Measurements from ENCODE around the gene TTC16.

Gene TTC16

GRCh38 chr9:127722055-127722745 lies 6.3 kb downstream of the TTC16 start:
- no peak for DNase-seq

- DNase-seq, result no peak
These were observed 7.1 kb downstream of the TTC16 start for GRCh38 chr9:127723013-127723412.

GRCh38 chr9:127723444-127723843 lies 7.6 kb downstream of the TTC16 start:
- no peak for DNase-seq

DNA sequence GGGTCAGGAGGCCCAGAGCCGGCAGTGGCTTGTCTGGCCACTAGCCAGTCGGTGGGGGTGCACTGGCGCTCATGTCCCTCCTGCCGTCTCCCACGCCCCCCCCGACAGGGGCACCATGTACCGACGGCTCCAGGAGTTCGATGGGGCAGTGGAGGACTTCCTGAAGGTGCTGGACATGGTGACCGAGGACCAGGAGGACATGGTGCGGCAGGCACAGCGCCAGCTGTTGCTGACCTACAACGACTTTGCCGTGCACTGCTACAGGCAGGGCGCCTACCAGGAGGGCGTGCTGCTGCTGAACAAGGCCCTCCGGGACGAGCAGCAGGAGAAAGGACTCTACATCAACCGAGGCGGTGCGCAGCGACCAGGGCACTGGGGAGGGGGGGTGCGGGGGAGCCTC lies 8.1 kb downstream of the TTC16 start:
- no peak for DNase-seq

DNA sequence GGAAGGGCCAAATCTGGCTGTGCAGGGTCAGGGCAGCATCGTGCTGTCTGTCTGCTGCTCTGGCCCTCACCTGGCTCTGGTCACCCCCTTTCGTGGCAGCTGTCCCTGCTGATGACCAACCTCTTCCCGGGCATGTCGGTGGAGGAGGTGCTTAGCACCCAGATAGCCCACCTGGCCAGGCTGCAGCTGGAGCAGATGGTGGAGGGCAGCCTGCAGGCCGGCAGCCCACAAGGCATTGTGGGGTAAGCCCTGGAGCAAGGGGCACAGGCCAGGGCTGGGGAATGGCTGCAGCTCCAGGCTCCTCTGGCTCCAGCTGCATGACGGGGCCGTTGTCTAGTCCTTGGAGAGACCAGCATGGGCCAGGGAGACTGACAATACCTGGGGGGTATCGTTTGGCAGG lies 11.0 kb downstream of the TTC16 start:
- no peak for DNase-seq

DNA sequence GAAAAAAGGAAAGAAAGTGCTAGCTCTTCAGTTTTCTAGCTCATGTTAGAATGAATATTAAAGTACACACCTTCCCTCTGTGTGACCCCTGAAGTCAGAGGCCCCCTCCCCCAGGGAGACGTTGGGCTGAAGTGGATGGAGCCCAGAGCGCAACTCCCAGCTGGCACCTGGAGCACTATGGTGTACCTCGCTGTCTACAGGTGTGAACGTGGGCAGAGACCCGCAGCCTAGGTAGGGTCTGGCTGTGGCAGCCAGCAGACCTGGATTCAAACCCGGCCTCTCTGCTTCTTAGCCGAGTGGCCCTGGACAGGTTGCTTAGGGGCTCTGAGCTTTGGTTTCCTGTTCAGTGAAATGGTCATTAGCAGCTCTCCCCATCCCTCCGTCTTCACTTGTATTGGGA lies 12.9 kb downstream of the TTC16 start:
- no peak for DNase-seq

GRCh38 chr9:127729522-127730256 lies 13.8 kb downstream of the TTC16 start:
- DNase-seq, result no peak

DNA sequence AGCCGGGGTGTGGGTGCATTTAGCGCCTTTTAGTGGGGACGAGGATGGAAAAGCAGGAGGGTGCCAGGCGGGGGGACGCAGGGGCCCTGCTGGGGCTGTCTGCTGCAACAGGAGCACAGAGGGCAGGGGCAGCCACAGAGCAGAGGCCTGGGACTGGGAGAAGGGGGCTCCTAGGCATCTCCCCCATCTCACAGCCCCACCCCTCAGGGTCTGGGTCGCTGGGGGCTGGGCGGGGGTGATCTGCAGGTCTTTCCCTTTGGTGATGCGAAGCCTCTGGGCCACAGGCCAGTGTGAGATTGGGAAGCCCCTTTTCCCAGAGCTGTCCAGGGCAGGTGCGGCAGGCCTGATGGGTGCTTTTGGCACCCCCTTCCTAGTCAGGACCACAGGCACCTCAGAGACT lies 14.4 kb downstream of the TTC16 start:
- no peak for DNase-seq

DNA sequence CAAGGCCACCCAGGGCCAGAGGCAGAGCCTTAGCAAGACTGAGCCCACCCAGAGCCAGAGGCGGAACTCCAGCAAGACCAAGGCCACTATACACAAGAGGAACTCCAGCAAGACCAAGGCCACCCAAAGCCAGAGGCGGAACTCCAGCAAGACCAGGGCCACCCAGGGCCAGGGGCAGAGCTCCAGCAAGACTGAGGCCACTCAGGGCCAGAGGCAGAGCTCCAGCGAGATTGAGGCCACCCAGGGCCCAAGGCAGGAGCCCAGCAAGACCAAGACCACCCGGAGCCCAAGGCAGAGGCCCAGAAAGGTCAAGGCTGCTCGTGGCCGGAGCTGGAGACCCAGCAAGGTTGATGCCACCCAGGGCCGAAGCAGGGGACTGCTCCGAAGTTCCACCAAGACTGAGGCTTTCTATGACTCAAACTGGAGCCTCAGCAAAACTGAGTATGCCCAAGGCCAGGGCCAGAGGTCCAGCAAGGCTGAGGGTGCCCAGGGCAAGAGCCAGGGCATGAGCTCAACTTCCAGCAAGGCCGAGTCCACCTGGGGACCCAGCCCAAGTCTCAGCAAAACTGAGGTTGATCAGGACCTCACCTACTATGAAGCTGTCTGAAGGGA lies 15.0 kb downstream of the TTC16 start:
- no peak for DNase-seq

- DNase-seq, result no peak
These were observed 16.1 kb downstream of the TTC16 start for GRCh38 chr9:127731938-127732337.

DNA sequence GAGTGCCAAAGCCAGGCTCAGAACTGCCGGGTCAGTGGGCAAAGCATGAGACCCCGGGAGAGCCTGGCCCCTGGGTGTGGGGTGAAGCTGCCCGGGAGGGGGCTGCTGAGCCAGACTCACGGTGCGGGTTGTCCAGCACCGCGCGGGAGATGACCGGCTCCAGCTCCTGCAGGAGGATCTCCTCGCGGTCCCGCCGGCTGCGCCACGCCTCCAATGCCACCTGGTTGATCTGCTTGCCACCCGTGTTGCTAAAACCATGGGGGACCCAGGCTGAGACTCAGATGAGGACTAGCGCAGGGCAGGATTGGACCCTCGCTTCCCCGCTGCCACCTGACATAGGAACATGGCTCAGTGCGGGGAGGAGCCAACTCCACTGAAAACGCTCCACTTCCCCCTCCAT lies 16.6 kb downstream of the TTC16 start:
- no peak for DNase-seq

GRCh38 chr9:127733614-127734013 lies 17.7 kb downstream of the TTC16 start:
- DNase-seq, result no peak

- DNase-seq, result no peak
These were observed 18.4 kb downstream of the TTC16 start for GRCh38 chr9:127734247-127734746.

DNA sequence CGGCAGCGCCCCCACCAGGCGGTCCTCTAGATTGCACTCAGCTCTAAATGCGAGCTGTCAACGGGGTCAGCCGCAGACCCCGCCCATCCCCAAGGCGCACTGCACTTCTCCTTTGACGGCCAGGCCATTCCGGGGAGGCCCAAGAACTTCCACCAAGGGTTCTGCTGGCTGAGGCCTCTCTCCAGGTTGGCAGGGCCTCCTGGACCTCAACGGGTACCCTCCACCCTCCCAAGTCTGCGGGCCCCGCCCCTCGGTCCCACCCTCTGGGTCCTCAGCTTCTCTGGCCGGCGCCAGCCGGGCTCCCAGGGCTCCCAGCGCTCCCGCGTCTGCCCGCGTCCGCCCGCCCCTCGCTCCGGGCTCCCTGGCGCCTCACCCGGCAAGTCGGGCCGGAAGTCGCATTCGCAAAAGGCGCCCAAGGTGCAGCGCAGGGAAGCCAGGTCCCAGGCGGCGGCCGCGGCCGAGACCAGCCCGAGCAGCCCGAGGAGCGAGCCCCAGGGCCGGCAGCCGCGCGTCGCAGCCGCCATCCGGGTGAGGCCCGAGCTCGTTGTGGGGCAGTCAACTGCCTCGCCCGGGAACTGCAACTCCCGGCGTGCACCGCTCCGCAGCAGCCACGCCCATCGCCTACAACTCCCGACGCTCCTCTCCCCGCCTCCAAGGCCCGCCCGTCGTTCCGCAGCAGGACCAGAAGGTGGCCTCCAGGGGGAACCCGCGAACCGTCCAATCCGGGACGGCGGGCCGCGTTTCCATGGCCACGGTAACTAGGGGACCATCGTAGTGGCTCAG lies 19.1 kb downstream of the TTC16 start, which contains the start of gene TOR2A:
Gene TOR2A, minus strand, starts transcription at position 548 of the 783 bp plus-strand sequence. Its CDS starts 24 bp downstream, at position 524.
- DNase-seq, result peak; percentile 97

GRCh38 chr9:127735530-127736185 lies 19.8 kb downstream of the TTC16 start:
- no peak for DNase-seq

DNA sequence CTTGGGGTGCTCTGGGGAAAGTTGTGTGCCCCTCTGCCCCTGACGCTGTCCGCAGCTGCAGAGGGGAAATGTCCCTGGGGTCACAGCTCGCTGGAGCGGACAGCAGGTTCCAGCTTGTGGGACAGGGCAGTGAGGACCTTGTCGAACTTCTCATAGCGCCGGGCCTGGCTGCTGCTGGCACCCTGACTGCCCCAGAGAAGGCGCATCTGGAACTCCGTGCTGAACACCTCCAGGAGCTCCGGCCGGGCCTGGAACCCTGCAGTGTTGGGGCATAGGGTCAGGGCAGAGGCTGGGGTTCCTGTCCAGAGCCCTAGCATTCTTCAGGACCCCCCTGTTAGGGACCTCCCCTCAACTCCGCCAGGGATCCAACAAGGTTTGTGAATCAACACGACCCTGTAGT lies 22.8 kb downstream of the TTC16 start:
- DNase-seq, result no peak

DNA sequence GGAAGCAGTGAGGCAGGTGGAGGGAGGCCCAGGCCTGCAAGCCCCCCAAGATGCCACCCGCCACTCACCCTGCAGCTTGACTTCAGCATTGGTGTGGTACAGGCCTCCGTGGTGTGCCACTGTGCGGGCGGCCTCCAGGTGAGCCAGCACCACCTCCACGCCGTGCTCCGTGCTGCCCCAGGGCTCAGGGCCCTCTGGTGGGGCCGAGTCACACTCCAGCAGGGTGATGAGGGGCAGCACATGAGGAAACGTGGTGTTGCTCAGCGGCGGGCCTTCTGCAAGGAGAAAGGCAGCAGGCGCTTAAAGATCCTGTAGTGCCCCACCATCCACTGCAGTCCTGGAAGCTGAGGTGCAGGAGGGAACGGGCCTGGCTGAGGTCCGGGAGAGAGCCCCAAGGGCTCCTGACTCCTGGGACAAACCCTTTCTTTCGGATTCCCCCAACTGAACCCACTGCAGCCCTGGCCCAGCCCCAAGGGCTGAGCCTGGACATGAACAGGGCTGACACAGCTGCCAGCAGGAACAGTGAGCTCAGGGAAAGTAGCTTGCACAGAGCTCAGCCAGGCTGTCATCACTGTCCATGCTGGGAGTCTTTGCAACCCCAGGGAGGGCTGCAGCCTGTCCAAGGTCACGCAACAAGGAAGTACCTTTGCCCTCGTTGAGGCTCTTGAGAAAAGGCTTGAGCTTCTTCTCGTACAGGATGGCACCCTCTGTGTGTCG lies 23.9 kb downstream of the TTC16 start:
- DNase-seq, result no peak

DNA sequence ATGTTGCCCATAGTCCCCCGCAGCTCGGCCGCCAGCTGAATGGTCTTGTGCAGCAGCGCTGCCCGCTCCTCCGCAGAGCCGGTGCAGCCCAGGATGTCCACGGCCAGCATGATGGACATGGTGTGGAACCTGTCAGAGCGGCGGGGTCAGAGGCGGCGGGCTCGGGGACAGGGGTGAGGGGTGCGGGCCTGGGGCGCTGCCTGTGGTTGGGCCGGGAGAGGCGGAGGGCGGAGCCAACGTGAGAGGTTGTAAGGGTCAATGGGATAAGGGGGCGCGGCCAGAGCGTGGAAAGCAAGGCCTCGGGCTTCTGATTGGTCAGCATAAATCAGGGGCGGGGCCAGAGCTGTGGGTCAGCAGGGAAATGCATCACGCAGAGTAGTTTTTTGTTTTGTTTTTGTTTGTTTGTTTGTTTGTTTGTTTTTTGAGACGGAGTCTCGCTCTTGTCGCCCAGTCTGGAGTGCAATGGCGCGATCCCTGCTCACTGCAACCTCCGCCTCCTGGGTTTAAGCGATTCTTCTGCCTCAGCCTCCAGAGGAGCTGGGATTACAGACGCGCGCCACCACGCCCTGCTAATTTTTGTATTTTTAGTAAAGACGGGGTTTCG lies 26.1 kb downstream of the TTC16 start:
- no peak for DNase-seq

DNA sequence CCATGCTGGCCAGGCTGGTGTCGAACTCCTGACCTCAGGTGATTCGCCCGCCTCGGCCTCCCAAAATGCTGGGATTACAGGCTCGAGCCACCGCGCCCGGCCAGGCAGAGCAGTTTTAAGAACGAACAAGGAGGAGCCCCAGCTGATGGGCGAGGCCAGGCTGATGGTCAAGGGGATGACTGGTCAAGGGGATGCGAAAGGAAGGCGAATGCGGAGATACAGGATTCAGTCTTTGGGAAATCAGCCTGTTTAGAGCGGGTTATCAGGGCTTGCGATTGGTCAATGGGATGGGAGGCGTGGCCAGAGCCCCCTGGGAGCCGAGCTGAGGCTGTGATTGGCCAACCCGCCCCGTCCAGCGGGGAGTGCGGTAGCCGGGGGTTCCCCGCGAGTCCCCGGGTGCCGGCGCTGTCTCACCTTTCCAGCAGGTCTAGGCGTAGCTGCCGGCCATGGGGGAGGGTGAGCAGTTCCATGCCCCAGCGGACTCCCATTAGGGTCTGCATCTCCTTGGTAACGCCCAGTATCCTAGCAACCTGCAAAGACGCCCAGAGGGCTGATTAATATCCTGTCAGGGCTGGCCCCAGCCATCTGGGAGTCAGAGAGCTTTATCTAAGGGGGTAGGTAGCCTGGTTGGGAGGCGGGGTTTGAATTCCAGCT lies 26.7 kb downstream of the TTC16 start:
- DNase-seq, result no peak

GRCh38 chr9:127744398-127745110 lies 28.7 kb downstream of the TTC16 start:
- no peak for DNase-seq
